ENCODE data around the gene GABRB1.

GABRB1 gene

GRCh38 chr4:47410271-47410670 is 378.9 kb downstream of the GABRB1 start (continued):
- TF ChIP-seq ZNF280D (tag by site-specific recombination; IDR thresholded peaks at IDR 0.05) = no peak

GRCh38 chr4:47413521-47413920 is 382.2 kb downstream of the GABRB1 start:
- Histone ChIP-seq H3K4me3 (ENCODE audit: low read depth, low read length) (no peak overlapping the region), H3K36me3 (ENCODE audit: control insufficient read depth in 2 of 2, insufficient read depth in 1 of 2, low read length in 2 of 2) (no peaks in the 10 kb centered on the region), H3K27ac (ENCODE audit: extremely low read depth, low read depth, low read length) (no peak overlapping the region), H3K4me1 (ENCODE audit: control insufficient read depth, insufficient read depth, low read length) (no peaks in the 10 kb centered on the region), H3K9me3 (ENCODE audit: control insufficient read depth, insufficient read depth, low read depth, low read length) (no peaks in the 10 kb centered on the region)
- ChIA-PET CTCF (no interaction called here), POLR2A (no interaction called here)
- TF ChIP-seq ZNF133 (tag by site-specific recombination; IDR thresholded peaks at IDR 0.05) (no peak), ZBTB20 (tag by site-specific recombination; IDR thresholded peaks at IDR 0.05) (no peak), ZNF354C (tag by site-specific recombination; IDR thresholded peaks at IDR 0.05; ENCODE audit: borderline replicate concordance, low read depth) (no peak)
- TF ChIP-seq, protein P1, sequence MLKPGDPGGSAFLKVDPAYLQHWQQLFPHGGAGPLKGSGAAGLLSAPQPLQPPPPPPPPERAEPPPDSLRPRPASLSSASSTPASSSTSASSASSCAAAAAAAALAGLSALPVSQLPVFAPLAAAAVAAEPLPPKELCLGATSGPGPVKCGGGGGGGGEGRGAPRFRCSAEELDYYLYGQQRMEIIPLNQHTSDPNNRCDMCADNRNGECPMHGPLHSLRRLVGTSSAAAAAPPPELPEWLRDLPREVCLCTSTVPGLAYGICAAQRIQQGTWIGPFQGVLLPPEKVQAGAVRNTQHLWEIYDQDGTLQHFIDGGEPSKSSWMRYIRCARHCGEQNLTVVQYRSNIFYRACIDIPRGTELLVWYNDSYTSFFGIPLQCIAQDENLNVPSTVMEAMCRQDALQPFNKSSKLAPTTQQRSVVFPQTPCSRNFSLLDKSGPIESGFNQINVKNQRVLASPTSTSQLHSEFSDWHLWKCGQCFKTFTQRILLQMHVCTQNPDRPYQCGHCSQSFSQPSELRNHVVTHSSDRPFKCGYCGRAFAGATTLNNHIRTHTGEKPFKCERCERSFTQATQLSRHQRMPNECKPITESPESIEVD (tag by site-specific recombination; IDR thresholded peaks at IDR 0.05) = no peak

- CTCF ChIA-PET = interaction anchor here (1.1 kb wide), 1 partner anchor 149 kb away, joined by 3 read pairs; no protein-coding TSS in a partner anchor
- TF ChIP-seq ZNF16 (tag by site-specific recombination; IDR thresholded peaks at IDR 0.05; ENCODE audit: low read depth) (no peak), REPIN1 (tag by site-specific recombination; IDR thresholded peaks at IDR 0.05; ENCODE audit: low read depth) (no peak), ZNF555 (tag by site-specific recombination; conservative IDR thresholded peaks at IDR 0.05) (no peak), ZNF394 (tag by site-specific recombination; IDR thresholded peaks at IDR 0.05; ENCODE audit: borderline replicate concordance) (no peak), ZNF473 (tag by site-specific recombination; IDR thresholded peaks at IDR 0.05) (no peak), ZSCAN30 (tag by site-specific recombination; IDR thresholded peaks at IDR 0.05) (no peak)
- POLR2A ChIA-PET = no interaction called here
- Histone ChIP-seq H3K27ac (ENCODE audit: extremely low read depth, low read depth, low read length) (no peak overlapping the region), H3K36me3 (ENCODE audit: control insufficient read depth in 2 of 2, insufficient read depth in 1 of 2, low read length in 2 of 2) (no peaks in the 10 kb centered on the region), H3K4me3 (ENCODE audit: low read depth, low read length) (no peak overlapping the region), H3K9me3 (ENCODE audit: control insufficient read depth, insufficient read depth, low read depth, low read length) (no peaks in the 10 kb centered on the region), H3K4me1 (ENCODE audit: control insufficient read depth, insufficient read depth, low read length) (no peaks in the 10 kb centered on the region)
Observed at GRCh38 chr4:47415719-47416118, 384.4 kb downstream of the GABRB1 start.

GRCh38 chr4:47418147-47418546 is 386.8 kb downstream of the GABRB1 start:
- no peak overlapping the region for H3K4me3 ChIP-seq (ENCODE audit: low read depth, low read length)
- H3K9me3 ChIP-seq (ENCODE audit: control insufficient read depth, insufficient read depth, low read depth, low read length) = no peaks in the 10 kb centered on the region
- no peaks in the 10 kb centered on the region for H3K4me1 ChIP-seq (ENCODE audit: control insufficient read depth, insufficient read depth, low read length)
- POLR2A ChIA-PET = no interaction called here
- H3K36me3 ChIP-seq (ENCODE audit: control insufficient read depth in 2 of 2, insufficient read depth in 1 of 2, low read length in 2 of 2) = no peaks in the 10 kb centered on the region
- no peak overlapping the region for H3K27ac ChIP-seq (ENCODE audit: extremely low read depth, low read depth, low read length)
- CTCF ChIA-PET = no interaction called here
- TF ChIP-seq ZNF311 (tag by site-specific recombination; IDR thresholded peaks at IDR 0.05; ENCODE audit: borderline replicate concordance) (no peak), ZNF423 (tag by site-specific recombination; IDR thresholded peaks at IDR 0.05) (no peak), ZNF175 (tag by site-specific recombination; IDR thresholded peaks at IDR 0.05) (no peak), ZFP69B (tag by site-specific recombination; IDR thresholded peaks at IDR 0.05) (no peak), ZNF626 (tag by site-specific recombination; IDR thresholded peaks at IDR 0.05) (no peak), PRDM1 (tag by site-specific recombination; IDR thresholded peaks at IDR 0.05) (no peak), ZNF747 (tag by site-specific recombination; IDR thresholded peaks at IDR 0.05) (no peak)
- TF ChIP-seq, protein P2, sequence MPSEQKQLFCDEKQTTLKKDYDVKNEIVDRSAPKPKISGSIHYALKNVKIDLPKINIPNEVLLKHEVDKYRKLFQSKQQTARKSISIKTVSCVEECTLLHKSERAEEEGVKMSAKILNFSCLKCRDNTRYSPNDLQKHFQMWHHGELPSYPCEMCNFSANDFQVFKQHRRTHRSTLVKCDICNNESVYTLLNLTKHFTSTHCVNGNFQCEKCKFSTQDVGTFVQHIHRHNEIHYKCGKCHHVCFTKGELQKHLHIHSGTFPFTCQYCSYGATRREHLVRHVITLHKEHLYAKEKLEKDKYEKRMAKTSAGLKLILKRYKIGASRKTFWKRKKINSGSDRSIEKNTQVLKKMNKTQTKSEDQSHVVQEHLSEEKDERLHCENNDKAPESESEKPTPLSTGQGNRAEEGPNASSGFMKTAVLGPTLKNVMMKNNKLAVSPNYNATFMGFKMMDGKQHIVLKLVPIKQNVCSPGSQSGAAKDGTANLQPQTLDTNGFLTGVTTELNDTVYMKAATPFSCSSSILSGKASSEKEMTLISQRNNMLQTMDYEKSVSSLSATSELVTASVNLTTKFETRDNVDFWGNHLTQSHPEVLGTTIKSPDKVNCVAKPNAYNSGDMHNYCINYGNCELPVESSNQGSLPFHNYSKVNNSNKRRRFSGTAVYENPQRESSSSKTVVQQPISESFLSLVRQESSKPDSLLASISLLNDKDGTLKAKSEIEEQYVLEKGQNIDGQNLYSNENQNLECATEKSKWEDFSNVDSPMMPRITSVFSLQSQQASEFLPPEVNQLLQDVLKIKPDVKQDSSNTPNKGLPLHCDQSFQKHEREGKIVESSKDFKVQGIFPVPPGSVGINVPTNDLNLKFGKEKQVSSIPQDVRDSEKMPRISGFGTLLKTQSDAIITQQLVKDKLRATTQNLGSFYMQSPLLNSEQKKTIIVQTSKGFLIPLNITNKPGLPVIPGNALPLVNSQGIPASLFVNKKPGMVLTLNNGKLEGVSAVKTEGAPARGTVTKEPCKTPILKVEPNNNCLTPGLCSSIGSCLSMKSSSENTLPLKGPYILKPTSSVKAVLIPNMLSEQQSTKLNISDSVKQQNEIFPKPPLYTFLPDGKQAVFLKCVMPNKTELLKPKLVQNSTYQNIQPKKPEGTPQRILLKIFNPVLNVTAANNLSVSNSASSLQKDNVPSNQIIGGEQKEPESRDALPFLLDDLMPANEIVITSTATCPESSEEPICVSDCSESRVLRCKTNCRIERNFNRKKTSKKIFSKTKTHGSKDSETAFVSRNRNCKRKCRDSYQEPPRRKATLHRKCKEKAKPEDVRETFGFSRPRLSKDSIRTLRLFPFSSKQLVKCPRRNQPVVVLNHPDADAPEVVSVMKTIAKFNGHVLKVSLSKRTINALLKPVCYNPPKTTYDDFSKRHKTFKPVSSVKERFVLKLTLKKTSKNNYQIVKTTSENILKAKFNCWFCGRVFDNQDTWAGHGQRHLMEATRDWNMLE (tag by site-specific recombination; conservative IDR thresholded peaks at IDR 0.05; ENCODE audit: low read depth) = no peak
- TF ChIP-seq, protein P3, sequence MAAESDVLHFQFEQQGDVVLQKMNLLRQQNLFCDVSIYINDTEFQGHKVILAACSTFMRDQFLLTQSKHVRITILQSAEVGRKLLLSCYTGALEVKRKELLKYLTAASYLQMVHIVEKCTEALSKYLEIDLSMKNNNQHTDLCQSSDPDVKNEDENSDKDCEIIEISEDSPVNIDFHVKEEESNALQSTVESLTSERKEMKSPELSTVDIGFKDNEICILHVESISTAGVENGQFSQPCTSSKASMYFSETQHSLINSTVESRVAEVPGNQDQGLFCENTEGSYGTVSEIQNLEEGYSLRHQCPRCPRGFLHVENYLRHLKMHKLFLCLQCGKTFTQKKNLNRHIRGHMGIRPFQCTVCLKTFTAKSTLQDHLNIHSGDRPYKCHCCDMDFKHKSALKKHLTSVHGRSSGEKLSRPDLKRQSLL (tag by site-specific recombination; IDR thresholded peaks at IDR 0.05) = no peak
